GM23338 (cell line): Measurements from ENCODE around the gene SPINT1.

Experiments used
- CREB1 ChIP-seq: fragments of 250-450 bp; sonication (Bioruptor Pico); IDR thresholded peaks from 2 replicates; pipeline ENCODE4 v1.5.0; 2020; ENCODE audit warnings: low read depth, mild to moderate bottlenecking, moderate library complexity
- CTCF ChIP-seq, 2 experiments: fragments of 200-600 bp in 1 of 2; sonication (generic) in 1 of 2; conservative IDR thresholded peaks; 2 replicates each; pipeline versions ENCODE4 v1.5.1 to v1.6.1; 2016 to 2017; ENCODE audit warnings: antibody characterized with exemption in 2 of 2, low read depth in 2 of 2, mild to moderate bottlenecking in 2 of 2, moderate library complexity in 1 of 2
- EZH2 ChIP-seq: fragments of 200-600 bp; sonication (generic); IDR thresholded peaks from one replicate; pipeline ENCODE4 v1.8.0; 2017; ENCODE audit warnings: antibody characterized with exemption, mild to moderate bottlenecking, low read depth; ENCODE audit not compliant: unreplicated experiment
- EZH2phosphoT487 ChIP-seq: fragments of 200-600 bp; sonication (generic); IDR thresholded peaks from one replicate; pipeline ENCODE4 v1.8.1; 2018; ENCODE audit warnings: antibody characterized with exemption; ENCODE audit not compliant: unreplicated experiment
- NANOG ChIP-seq: IDR thresholded peaks from 2 replicates; pipeline ENCODE4 v1.6.1; 2016; ENCODE audit warnings: antibody characterized with exemption, borderline replicate concordance
- POLR2AphosphoS5 ChIP-seq: IDR thresholded peaks from 2 replicates; pipeline ENCODE4 v1.6.1; 2016; ENCODE audit warnings: antibody characterized with exemption, low read depth

- TF ChIP-seq EZH2phosphoT487 (no peak), NANOG (no peak), CTCF (conservative IDR thresholded peaks at IDR 0.05; ENCODE audit: low read depth in 2 of 2) (no peak), POLR2AphosphoS5 (no peak), CREB1 (CRISPR knock-in tag) (no peak), EZH2 (no peak)
Measured at GRCh38 chr15:40845036-40845435, 1.2 kb downstream of the SPINT1 start.
